HepG2 (cell line): ENCODE results near the gene SAE1. TPM values are rescaled to one million over a fixed set of nuclear protein-coding genes. Genes with fewer than 3 reads are reported as not detected.

Experiments
- ATAC-seq: fragments of 200-7000 bp; cut with Tn5 transposase; 3 replicates; pipeline ENCODE4 v1.9.1; 2020; ENCODE audit warnings: mild to moderate bottlenecking, moderate library complexity
- BruUV-seq: library from RNA; stranded (reverse); fragments of 400-500 nt; replicated peaks from 2 replicates; lab custom pipeline; 2021; lab: Mats Ljungman, UMichigan
- CTCF ChIA-PET: fragments of 300-600 bp; formaldehyde crosslinking; extraction: SDS; loops from one replicate; lab custom pipeline; 2021; ENCODE audit warnings: low total read pairs, inconsistent platforms, low intra/inter-chr PET ratio; lab: Yijun Ruan, JAX
- POLR2A ChIA-PET: fragments of 350-600 bp; sonication (Branson Sonifier 250); formaldehyde crosslinking; loops from one replicate; lab custom pipeline; 2020; ENCODE audit warnings: antibody characterized with exemption, inconsistent platforms; lab: Yijun Ruan, JAX
- DNase-seq: peaks from one replicate; pipeline ENCODE4 v3.0.0-alpha.2; 2015; ENCODE audit warnings: low spot score
- FAIRE-seq: peaks from 3 replicates; lab custom pipeline; 2011; peaks lifted over from hg19 to GRCh38; lab: Jason Lieb, UNC
- H2AFZ ChIP-seq: one replicate; pipeline ENCODE4 v1.6.1; 2011; ENCODE audit warnings: low read length, inconsistent platforms
- H3K27ac ChIP-seq: fragments of 300-600 bp; 3 replicates; pipeline ENCODE4 v1.8.0; 2011; ENCODE audit warnings: mixed run types, mild to moderate bottlenecking, mixed read lengths, low read length, inconsistent platforms; ENCODE audit not compliant: insufficient read depth; ENCODE audit errors: extremely low read length
- H3K27me3 ChIP-seq, 2 experiments: fragments of 200-600 bp in 1 of 2; 2 replicates in 1 of 2; 3 replicates in 1 of 2; pipeline versions ENCODE4 v1.6.0 to v1.8.0; 2011; ENCODE audit warnings: low read length in 2 of 2, mild to moderate bottlenecking in 2 of 2, moderate library complexity in 2 of 2, inconsistent platforms in 1 of 2; ENCODE audit not compliant: insufficient read depth in 2 of 2, control insufficient read depth in 1 of 2
- H3K36me3 ChIP-seq, 2 experiments: fragments of 200-600 bp in 1 of 2; replicated peaks in 1 of 2; 2 replicates in 1 of 2; 3 replicates in 1 of 2; pipeline versions ENCODE4 v1.5.1 to v1.8.0; 2011; ENCODE audit warnings: low read length in 2 of 2, inconsistent platforms in 1 of 2; ENCODE audit not compliant: insufficient read depth in 2 of 2, control insufficient read depth in 1 of 2
- H3K4me1 ChIP-seq: 2 replicates; pipeline ENCODE4 v1.5.1; 2012; ENCODE audit warnings: low read length, inconsistent platforms; ENCODE audit not compliant: insufficient read depth
- H3K4me2 ChIP-seq: 2 replicates; pipeline ENCODE4 v1.6.0; 2011; ENCODE audit warnings: low read depth, low read length, inconsistent platforms
- H3K4me3 ChIP-seq, 3 experiments: fragments of 200-600 bp in 1 of 3; sonication (generic), shearing (Covaris generic) in 1 of 3; replicated peaks in 1 of 3; 2 replicates each; pipeline ENCODE4 v1.5.1; 2011 to 2016; ENCODE audit warnings: low read length in 3 of 3, inconsistent platforms in 2 of 3, low read depth in 2 of 3, mild to moderate bottlenecking in 2 of 3, control low read depth in 1 of 3, mixed read lengths in 1 of 3; ENCODE audit not compliant: insufficient read depth in 1 of 3
- H3K79me2 ChIP-seq: one replicate; pipeline ENCODE4 v1.6.1; 2011; ENCODE audit warnings: low read length, inconsistent platforms; ENCODE audit not compliant: insufficient read depth
- H3K9ac ChIP-seq: 2 replicates; pipeline ENCODE4 v1.6.0; 2011; ENCODE audit warnings: mild to moderate bottlenecking, low read depth, low read length, inconsistent platforms; ENCODE audit not compliant: insufficient read depth
- H3K9me3 ChIP-seq: 2 replicates; pipeline ENCODE4 v1.5.1; 2012; ENCODE audit warnings: mild to moderate bottlenecking, low read length
- H4K20me1 ChIP-seq: 2 replicates; pipeline ENCODE4 v1.6.0; 2011; ENCODE audit warnings: inconsistent platforms, mild to moderate bottlenecking, low read length, moderate library complexity; ENCODE audit not compliant: insufficient read depth
- CEBPG ChIP-seq: IDR thresholded peaks from 2 replicates; pipeline ENCODE4 v1.6.1; 2016
- HHEX ChIP-seq: IDR thresholded peaks from 2 replicates; pipeline ENCODE4 v1.6.1; 2016; ENCODE audit warnings: control low read depth
- PCBP1 ChIP-seq: fragments of 200-400 bp; formaldehyde crosslinking; IDR thresholded peaks from 2 replicates; pipeline ENCODE4 v1.6.1; 2017; ENCODE audit warnings: mild to moderate bottlenecking, low read depth, low read length, borderline replicate concordance
- SIX4 ChIP-seq: sonication (generic); formaldehyde crosslinking; IDR thresholded peaks from 2 replicates; pipeline ENCODE4 v1.4.0; 2020; ENCODE audit warnings: missing genetic modification reagents
- SOX13 ChIP-seq, 3 experiments: fragments of 450-650 bp in 1 of 3; sonication (generic) in 1 of 3; formaldehyde crosslinking in 1 of 3; IDR thresholded peaks in 2 of 3; conservative IDR thresholded peaks in 1 of 3; 2 replicates each; pipeline versions ENCODE4 v1.5.0 to v1.6.1; 2016 to 2020; ENCODE audit warnings: antibody characterized with exemption in 1 of 3, mild to moderate bottlenecking in 1 of 3, missing compliant biosample characterization in 1 of 3, missing genetic modification reagents in 1 of 3, moderate library complexity in 1 of 3
- TAF1 ChIP-seq: sonication (generic); formaldehyde crosslinking; IDR thresholded peaks from 2 replicates; pipeline ENCODE4 v1.4.0; 2020; ENCODE audit warnings: missing genetic modification reagents
- TBX2 ChIP-seq: sonication (generic); formaldehyde crosslinking; IDR thresholded peaks from 2 replicates; pipeline ENCODE4 v1.5.0; 2020; ENCODE audit warnings: missing genetic modification reagents, mild to moderate bottlenecking, borderline replicate concordance
- ZFP36 ChIP-seq: fragments of 150-350 bp; IDR thresholded peaks from 2 replicates; pipeline ENCODE4 v1.6.1; 2018; ENCODE audit warnings: borderline replicate concordance, low read length, low read depth; ENCODE audit not compliant: partially characterized antibody
- ZFP62 ChIP-seq: sonication (generic); formaldehyde crosslinking; IDR thresholded peaks from 2 replicates; pipeline ENCODE4 v1.4.0; 2020; ENCODE audit warnings: missing genetic modification reagents
- ZFP90 ChIP-seq: sonication (generic); formaldehyde crosslinking; IDR thresholded peaks from 2 replicates; pipeline ENCODE4 v1.8.0; 2022; ENCODE audit warnings: missing genetic modification reagents, mild to moderate bottlenecking, inconsistent platforms, borderline replicate concordance
- ZNF460 ChIP-seq: sonication (generic); formaldehyde crosslinking; IDR thresholded peaks from 2 replicates; pipeline ENCODE4 v1.5.1; 2020; ENCODE audit warnings: missing genetic modification reagents, mild to moderate bottlenecking, borderline replicate concordance
- WGBS: methylation state at CpG from one replicate; pipeline ENCODE4 v1.1.6; 2017; ENCODE audit warnings: low lambda C conversion rate; 5-methylcytosine and 5-hydroxymethylcytosine counted together
- in situ Hi-C: cut with HindIII; loops from 2 replicates; pipeline ENCODE4 v1.10.0; 2017; ENCODE audit warnings: low pct_unique_long_range_greater_than_20kb; ENCODE audit not compliant: extremely low pct_ligation_motif_present
- intact Hi-C: fragments of 100-400 bp; cut with micrococcal nuclease; formaldehyde crosslinking; loops from one replicate; pipeline ENCODE4 v1.10.0; 2022; ENCODE audit not compliant: unreplicated experiment
- polyA plus RNA-seq, 8 experiments: library from polyadenylated mRNA; depleted of rRNA in 3 of 8; stranded (reverse) in 7 of 8; unstranded in 1 of 8; fragments of >200 nt; fragmentation: Illumina TruSeq in 4 of 8; extraction: Trizol in 4 of 8; gene quantifications; 2 replicates each; pipeline versions ENCODE4 v1.2.1 to v1.2.3, GENCODE V29; 2011 to 2016; ENCODE audit warnings: low read depth in 4 of 8, missing spikeins in 1 of 8, mixed read lengths in 1 of 8; ENCODE audit not compliant: insufficient read depth in 1 of 8
- total RNA-seq, 5 experiments: library from RNA; depleted of rRNA; stranded (reverse); fragments of >200 nt; fragmentation: Illumina TruSeq; extraction: Trizol; gene quantifications; 2 replicates each; pipeline ENCODE4 v1.2.3, GENCODE V29; 2016; ENCODE audit warnings: low read depth in 1 of 5
- TF ChIP-seq, protein P1 (sequence below): IDR thresholded peaks from 2 replicates; pipeline ENCODE4 v1.6.1; 2016; ENCODE audit warnings: mild to moderate bottlenecking, missing biosample characterization, missing genetic modification reagents
- TF ChIP-seq, protein P2 (sequence below): sonication (generic); formaldehyde crosslinking; IDR thresholded peaks from 2 replicates; pipeline ENCODE4 v1.8.0; 2022; ENCODE audit warnings: mild to moderate bottlenecking, missing genetic modification reagents
- TF ChIP-seq, protein P3 (sequence below): sonication (generic); formaldehyde crosslinking; IDR thresholded peaks from 2 replicates; pipeline ENCODE4 v1.4.0; 2020; ENCODE audit warnings: missing genetic modification reagents

The SAE1 gene
- total and polyA plus RNA-seq, 2 of the 13 experiments (the other 11 are each of a cell fraction or from before 2014, with no cell fraction given) = 87.6 to 197 TPM

DNA sequence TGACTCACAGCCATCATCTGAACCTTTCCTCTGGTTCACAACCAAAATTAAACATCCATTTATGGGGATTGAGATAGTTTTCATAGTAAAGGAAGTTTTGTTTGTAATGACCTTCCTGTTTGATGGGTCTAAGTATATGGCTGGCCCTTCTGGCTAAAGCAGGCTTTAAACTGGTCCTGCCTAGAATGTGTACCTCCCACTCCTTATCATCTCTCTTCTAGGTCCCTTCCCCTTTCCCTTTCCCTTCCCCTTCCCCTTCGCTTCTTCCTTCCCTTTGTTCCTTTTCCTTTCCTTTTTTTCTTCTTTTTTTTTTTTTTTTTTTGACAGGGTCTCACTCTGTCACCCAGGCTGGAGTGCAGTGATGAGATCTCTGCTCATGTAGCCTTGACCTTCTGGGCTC, 64.8 kb downstream of the SAE1 start:
- no peak overlapping the region for H3K4me2 ChIP-seq
- H3K36me3 ChIP-seq = peaks cover 20 to 43% of the 10 kb centered on the region in 2 experiments
- ChIA-PET CTCF (no interaction called here), POLR2A (no interaction called here)
- no peak overlapping the region for H2AFZ ChIP-seq
- ATAC-seq = no peak
- no peaks in the 10 kb centered on the region for H3K27me3 ChIP-seq
- intact Hi-C loops (no loop called here), in situ Hi-C loops (no loop called here)
- no peaks in the 10 kb centered on the region for H4K20me1 ChIP-seq
- no peak overlapping the region for H3K9ac ChIP-seq
- H3K4me3 ChIP-seq = no peak overlapping the region
- TF ChIP-seq ZFP62 (CRISPR knock-in tag) (no peak), ZFP90 (CRISPR knock-in tag) (no peak), TBX2 (CRISPR knock-in tag) (no peak), PCBP1 (no peak), TAF1 (CRISPR knock-in tag) (no peak), ZNF460 (no peak), SOX13 (IDR thresholded peaks at IDR 0.05) (no peak), SOX13 (CRISPR knock-in tag; conservative IDR thresholded peaks at IDR 0.05 in 1 of 2, IDR thresholded peaks at IDR 0.05 in 1 of 2) (no peak), SIX4 (CRISPR knock-in tag) (no peak), ZFP36 (no peak), CEBPG (no peak), HHEX (CRISPR knock-in tag) (no peak)
- TF ChIP-seq, protein P1, sequence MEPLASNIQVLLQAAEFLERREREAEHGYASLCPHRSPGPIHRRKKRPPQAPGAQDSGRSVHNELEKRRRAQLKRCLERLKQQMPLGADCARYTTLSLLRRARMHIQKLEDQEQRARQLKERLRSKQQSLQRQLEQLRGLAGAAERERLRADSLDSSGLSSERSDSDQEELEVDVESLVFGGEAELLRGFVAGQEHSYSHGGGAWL = no peak
- TF ChIP-seq, protein P2, sequence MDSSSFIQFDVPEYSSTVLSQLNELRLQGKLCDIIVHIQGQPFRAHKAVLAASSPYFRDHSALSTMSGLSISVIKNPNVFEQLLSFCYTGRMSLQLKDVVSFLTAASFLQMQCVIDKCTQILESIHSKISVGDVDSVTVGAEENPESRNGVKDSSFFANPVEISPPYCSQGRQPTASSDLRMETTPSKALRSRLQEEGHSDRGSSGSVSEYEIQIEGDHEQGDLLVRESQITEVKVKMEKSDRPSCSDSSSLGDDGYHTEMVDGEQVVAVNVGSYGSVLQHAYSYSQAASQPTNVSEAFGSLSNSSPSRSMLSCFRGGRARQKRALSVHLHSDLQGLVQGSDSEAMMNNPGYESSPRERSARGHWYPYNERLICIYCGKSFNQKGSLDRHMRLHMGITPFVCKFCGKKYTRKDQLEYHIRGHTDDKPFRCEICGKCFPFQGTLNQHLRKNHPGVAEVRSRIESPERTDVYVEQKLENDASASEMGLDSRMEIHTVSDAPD = no peak
- TF ChIP-seq, protein P3, sequence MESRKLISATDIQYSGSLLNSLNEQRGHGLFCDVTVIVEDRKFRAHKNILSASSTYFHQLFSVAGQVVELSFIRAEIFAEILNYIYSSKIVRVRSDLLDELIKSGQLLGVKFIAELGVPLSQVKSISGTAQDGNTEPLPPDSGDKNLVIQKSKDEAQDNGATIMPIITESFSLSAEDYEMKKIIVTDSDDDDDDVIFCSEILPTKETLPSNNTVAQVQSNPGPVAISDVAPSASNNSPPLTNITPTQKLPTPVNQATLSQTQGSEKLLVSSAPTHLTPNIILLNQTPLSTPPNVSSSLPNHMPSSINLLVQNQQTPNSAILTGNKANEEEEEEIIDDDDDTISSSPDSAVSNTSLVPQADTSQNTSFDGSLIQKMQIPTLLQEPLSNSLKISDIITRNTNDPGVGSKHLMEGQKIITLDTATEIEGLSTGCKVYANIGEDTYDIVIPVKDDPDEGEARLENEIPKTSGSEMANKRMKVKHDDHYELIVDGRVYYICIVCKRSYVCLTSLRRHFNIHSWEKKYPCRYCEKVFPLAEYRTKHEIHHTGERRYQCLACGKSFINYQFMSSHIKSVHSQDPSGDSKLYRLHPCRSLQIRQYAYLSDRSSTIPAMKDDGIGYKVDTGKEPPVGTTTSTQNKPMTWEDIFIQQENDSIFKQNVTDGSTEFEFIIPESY (CRISPR knock-in tag) = no peak
- DNase-seq = no peak
- WGBS = 100% methylated on average over 1 of the region's 1 CpG
- no peak overlapping the region for H3K27ac ChIP-seq
- no TSS peak for BruUV-seq
- H3K4me1 ChIP-seq = peaks cover 13% of the 10 kb centered on the region
- peaks cover 9% of the 10 kb centered on the region for H3K79me2 ChIP-seq
- H3K9me3 ChIP-seq = no peaks in the 10 kb centered on the region
- no peak for FAIRE-seq
